DOHH2 (cell line): ENCODE results near the gene SOSTDC1.

Experiments used
- H3F3A ChIP-seq: fragments of 200-600 bp; sonication (generic), shearing (Covaris generic); 2 replicates; pipeline ENCODE4 v1.6.0; 2016; ENCODE audit warnings: antibody characterized with exemption, mild to moderate bottlenecking; ENCODE audit not compliant: control insufficient read depth, insufficient read depth
- H3K27ac ChIP-seq: fragments of 200-600 bp; sonication (generic); 2 replicates; pipeline ENCODE4 v1.5.1; 2014; ENCODE audit warnings: low read depth, mild to moderate bottlenecking, low read length, moderate library complexity
- H3K27me3 ChIP-seq: fragments of 200-600 bp; sonication (generic); 2 replicates; pipeline ENCODE4 v1.6.1; 2014; ENCODE audit warnings: mild to moderate bottlenecking, low read length, mixed read lengths; ENCODE audit not compliant: control insufficient read depth
- H3K36me3 ChIP-seq: fragments of 200-600 bp; sonication (generic); 2 replicates; pipeline ENCODE4 v1.6.1; 2014; ENCODE audit warnings: mild to moderate bottlenecking, low read length, moderate library complexity, mixed read lengths; ENCODE audit not compliant: control insufficient read depth
- H3K4me1 ChIP-seq: fragments of 200-600 bp; sonication (generic); 2 replicates; pipeline ENCODE4 v1.6.1; 2014; ENCODE audit warnings: mild to moderate bottlenecking, low read length, mixed read lengths; ENCODE audit not compliant: control insufficient read depth
- H3K4me2 ChIP-seq: fragments of 200-600 bp; sonication (generic); 2 replicates; pipeline ENCODE4 v1.6.0; 2014; ENCODE audit warnings: mild to moderate bottlenecking, low read length, moderate library complexity
- H3K4me3 ChIP-seq: fragments of 200-600 bp; sonication (generic); 2 replicates; pipeline ENCODE4 v1.5.1; 2014; ENCODE audit warnings: mild to moderate bottlenecking, low read length, mixed read lengths
- H3K79me2 ChIP-seq: fragments of 200-600 bp; sonication (generic); 2 replicates; pipeline ENCODE4 v1.6.1; 2014; ENCODE audit warnings: mild to moderate bottlenecking, low read length, mixed read lengths; ENCODE audit not compliant: control insufficient read depth
- H3K9me2 ChIP-seq: fragments of 200-600 bp; sonication (generic); replicated peaks from 2 replicates; pipeline ENCODE4 v1.6.1; 2014; ENCODE audit warnings: mild to moderate bottlenecking, low read length, mixed read lengths; ENCODE audit not compliant: control insufficient read depth
- H3K9me3 ChIP-seq: fragments of 200-600 bp; sonication (generic); 2 replicates; pipeline ENCODE4 v1.6.1; 2014; ENCODE audit warnings: antibody characterized with exemption, low read length, mixed read lengths; ENCODE audit not compliant: control insufficient read depth, insufficient read depth
- H4K20me1 ChIP-seq: fragments of 200-600 bp; sonication (generic); 2 replicates; pipeline ENCODE4 v1.6.0; 2014; ENCODE audit warnings: low read depth, mild to moderate bottlenecking, antibody characterized with exemption, low read length, moderate library complexity; ENCODE audit not compliant: control insufficient read depth, insufficient read depth
- EZH2phosphoT487 ChIP-seq: fragments of 200-600 bp; sonication (generic); IDR thresholded peaks from 2 replicates; pipeline ENCODE4 v1.6.1; 2017; ENCODE audit warnings: borderline replicate concordance, mild to moderate bottlenecking, antibody characterized with exemption, low read length, moderate library complexity, mixed read lengths
- TF ChIP-seq, protein P1 (sequence below): fragments of 200-600 bp; sonication (generic); IDR thresholded peaks from one replicate; pipeline ENCODE4 v1.5.1; 2014; ENCODE audit warnings: antibody characterized with exemption, mild to moderate bottlenecking, low read depth, low read length; ENCODE audit not compliant: poor library complexity, severe bottlenecking

Gene SOSTDC1

GRCh38 chr7:16504019-16504418 lies 38.5 kb upstream of the SOSTDC1 start:
- H3K4me2 ChIP-seq = no peak overlapping the region

DNA sequence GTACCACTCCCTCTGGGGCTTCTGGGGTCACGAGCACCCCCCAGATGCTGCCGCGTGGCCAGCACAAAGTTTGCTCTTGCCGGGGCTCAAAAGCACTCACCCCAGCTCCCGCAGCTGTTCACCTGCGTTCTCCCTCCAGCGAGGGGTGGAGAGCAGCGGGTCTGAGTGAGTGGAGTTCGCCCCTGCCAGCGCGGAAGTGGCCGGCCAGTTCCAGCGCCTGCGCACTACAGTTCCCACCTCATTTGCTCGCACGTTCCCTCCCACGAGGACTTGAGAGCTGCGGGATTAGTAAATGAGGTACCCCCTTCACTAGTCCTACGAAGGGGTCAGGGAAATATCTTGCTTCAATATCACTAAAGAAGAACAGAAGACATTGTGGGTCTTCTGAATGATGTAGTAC lies 36.8 kb upstream of the SOSTDC1 start:
- H3K27me3 ChIP-seq = no peaks in the 10 kb centered on the region
- H3K4me1 ChIP-seq = no peaks in the 10 kb centered on the region
- H3K9me3 ChIP-seq = no peaks in the 10 kb centered on the region
- H3K9me2 ChIP-seq = no peaks in the 10 kb centered on the region
- no peak overlapping the region for H3K4me3 ChIP-seq
- no peaks in the 10 kb centered on the region for H3K36me3 ChIP-seq
- no peaks in the 10 kb centered on the region for H4K20me1 ChIP-seq
- no peaks in the 10 kb centered on the region for H3K79me2 ChIP-seq
- TF ChIP-seq, protein P1, sequence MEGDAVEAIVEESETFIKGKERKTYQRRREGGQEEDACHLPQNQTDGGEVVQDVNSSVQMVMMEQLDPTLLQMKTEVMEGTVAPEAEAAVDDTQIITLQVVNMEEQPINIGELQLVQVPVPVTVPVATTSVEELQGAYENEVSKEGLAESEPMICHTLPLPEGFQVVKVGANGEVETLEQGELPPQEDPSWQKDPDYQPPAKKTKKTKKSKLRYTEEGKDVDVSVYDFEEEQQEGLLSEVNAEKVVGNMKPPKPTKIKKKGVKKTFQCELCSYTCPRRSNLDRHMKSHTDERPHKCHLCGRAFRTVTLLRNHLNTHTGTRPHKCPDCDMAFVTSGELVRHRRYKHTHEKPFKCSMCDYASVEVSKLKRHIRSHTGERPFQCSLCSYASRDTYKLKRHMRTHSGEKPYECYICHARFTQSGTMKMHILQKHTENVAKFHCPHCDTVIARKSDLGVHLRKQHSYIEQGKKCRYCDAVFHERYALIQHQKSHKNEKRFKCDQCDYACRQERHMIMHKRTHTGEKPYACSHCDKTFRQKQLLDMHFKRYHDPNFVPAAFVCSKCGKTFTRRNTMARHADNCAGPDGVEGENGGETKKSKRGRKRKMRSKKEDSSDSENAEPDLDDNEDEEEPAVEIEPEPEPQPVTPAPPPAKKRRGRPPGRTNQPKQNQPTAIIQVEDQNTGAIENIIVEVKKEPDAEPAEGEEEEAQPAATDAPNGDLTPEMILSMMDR = no peak
- H3K4me2 ChIP-seq = no peak overlapping the region
- H3K27ac ChIP-seq = no peak overlapping the region
- H3F3A ChIP-seq = no peaks in the 10 kb centered on the region

More at GRCh38 chr7:16504019-16504418, 38.5 kb upstream of the SOSTDC1 start:
- Histone ChIP-seq H3K27me3 (no peaks in the 10 kb centered on the region), H3F3A (no peaks in the 10 kb centered on the region), H3K27ac (no peak overlapping the region), H3K9me2 (no peaks in the 10 kb centered on the region), H3K36me3 (no peaks in the 10 kb centered on the region), H3K9me3 (no peaks in the 10 kb centered on the region), H3K4me1 (no peaks in the 10 kb centered on the region), H3K79me2 (no peaks in the 10 kb centered on the region), H4K20me1 (no peaks in the 10 kb centered on the region), H3K4me3 (no peak overlapping the region)
- TF ChIP-seq, protein P1 = no peak
- no peak for TF ChIP-seq EZH2phosphoT487

DNA sequence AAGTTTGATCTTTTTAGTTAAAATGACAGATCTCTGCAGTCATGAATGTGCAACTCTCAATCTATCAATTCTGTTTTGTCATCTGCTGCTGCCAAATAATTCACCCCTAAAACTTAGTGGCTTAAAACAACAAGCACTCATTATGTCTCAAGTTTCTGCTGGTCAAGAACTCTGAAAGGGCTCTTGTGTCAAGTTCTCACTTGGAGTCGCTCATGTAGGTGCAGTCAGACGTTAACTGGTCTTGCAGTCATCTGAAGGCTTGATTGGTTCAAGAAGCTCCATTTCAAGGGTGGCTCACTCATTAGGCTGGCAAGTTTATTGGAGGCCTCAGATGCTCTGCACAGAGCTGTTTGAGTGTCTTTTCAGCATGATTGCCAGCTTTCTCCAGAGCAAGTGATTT lies 32.6 kb upstream of the SOSTDC1 start:
- Histone ChIP-seq H3K9me3 (no peaks in the 10 kb centered on the region), H3K4me3 (no peak overlapping the region), H3K79me2 (no peaks in the 10 kb centered on the region), H3K9me2 (no peaks in the 10 kb centered on the region), H3K27me3 (no peaks in the 10 kb centered on the region), H3K4me1 (no peaks in the 10 kb centered on the region), H3K27ac (no peak overlapping the region), H3K36me3 (no peaks in the 10 kb centered on the region), H3F3A (no peaks in the 10 kb centered on the region), H3K4me2 (no peak overlapping the region), H4K20me1 (no peaks in the 10 kb centered on the region)
- TF ChIP-seq, protein P1 = no peak
- TF ChIP-seq EZH2phosphoT487 = no peak
